H1 (cell line): ENCODE data around the gene SHC3. TPM values are rescaled to one million over a fixed set of nuclear protein-coding genes. Genes with fewer than 3 reads are reported as not detected.

Experiments used
- CTCF ChIA-PET: fragments of 300-600 bp; sonication (Branson Sonifier 250); formaldehyde crosslinking; loops from one replicate; lab custom pipeline; 2021; ENCODE audit not compliant: partially characterized antibody; lab: Charles Lee
- POLR2A ChIA-PET: fragments of 300-600 bp; sonication (Branson Sonifier 250); formaldehyde crosslinking; loops from one replicate; lab custom pipeline; 2021; ENCODE audit warnings: inconsistent platforms; ENCODE audit not compliant: partially characterized antibody; lab: Charles Lee
- DNase-seq, 2 experiments: peaks; one replicate each; pipeline versions ENCODE4 v3.0.0 to v3.0.0-alpha.2; 2010 to 2022; ENCODE audit warnings: low spot score in 2 of 2, low read depth in 1 of 2, mixed read lengths in 1 of 2
- FAIRE-seq: peaks from 2 replicates; lab custom pipeline; 2011; peaks lifted over from hg19 to GRCh38; lab: Jason Lieb, UNC
- H2AFZ ChIP-seq: 2 replicates; pipeline ENCODE4 v1.8.1; 2012; ENCODE audit warnings: low read length, inconsistent platforms
- H2AK5ac ChIP-seq: 2 replicates; pipeline ENCODE4 v1.6.1; 2013; ENCODE audit warnings: low read depth, low read length
- H2BK120ac ChIP-seq: replicated peaks from 2 replicates; pipeline ENCODE3; 2013; ENCODE audit warnings: low read depth, low read length, inconsistent platforms
- H2BK12ac ChIP-seq: 2 replicates; pipeline ENCODE4 v1.6.1; 2013; ENCODE audit warnings: low read depth, low read length
- H2BK15ac ChIP-seq: 2 replicates; pipeline ENCODE4 v1.6.1; 2013; ENCODE audit warnings: low read length
- H2BK20ac ChIP-seq: 2 replicates; pipeline ENCODE4 v1.6.1; 2013; ENCODE audit warnings: low read length
- H2BK5ac ChIP-seq: 2 replicates; pipeline ENCODE4 v1.6.1; 2013; ENCODE audit warnings: low read depth, low read length
- H3K14ac ChIP-seq: 2 replicates; pipeline ENCODE4 v1.6.1; 2013; ENCODE audit warnings: inconsistent platforms; ENCODE audit not compliant: insufficient read length
- H3K18ac ChIP-seq: 2 replicates; pipeline ENCODE4 v1.6.1; 2013; ENCODE audit warnings: low read length; ENCODE audit errors: extremely low read depth
- H3K23ac ChIP-seq: 2 replicates; pipeline ENCODE4 v1.6.1; 2013; ENCODE audit warnings: inconsistent platforms; ENCODE audit not compliant: insufficient read length
- H3K23me2 ChIP-seq: 2 replicates; pipeline ENCODE4 v1.6.1; 2013; ENCODE audit warnings: low read depth, low read length
- H3K27ac ChIP-seq: 2 replicates; pipeline ENCODE4 v1.6.1; 2011; ENCODE audit warnings: low read depth, low read length, inconsistent platforms
- H3K27me3 ChIP-seq, 4 experiments: replicated peaks in 1 of 4; 1 replicate in 1 of 4; 2 replicates in 3 of 4; pipeline versions ENCODE4 v1.6.1 to v1.8.1; 2011 to 2013; ENCODE audit warnings: low read length in 3 of 4, mild to moderate bottlenecking in 3 of 4, inconsistent platforms in 2 of 4, mixed read lengths in 2 of 4, moderate library complexity in 1 of 4; ENCODE audit not compliant: control insufficient read depth in 3 of 4, insufficient read depth in 3 of 4; ENCODE audit errors: extremely low read depth in 1 of 4
- H3K36me3 ChIP-seq, 4 experiments: 2 replicates each; pipeline versions ENCODE4 v1.6.1 to v1.8.1; 2011 to 2013; ENCODE audit warnings: mild to moderate bottlenecking in 4 of 4, low read length in 3 of 4, moderate library complexity in 2 of 4, control low read depth in 1 of 4, inconsistent platforms in 1 of 4; ENCODE audit not compliant: insufficient read depth in 4 of 4, control insufficient read depth in 2 of 4
- H3K4ac ChIP-seq: replicated peaks from 2 replicates; pipeline ENCODE3; 2013; ENCODE audit warnings: low read length, low read depth, mixed read lengths, inconsistent platforms; ENCODE audit not compliant: insufficient read length
- H3K4me1 ChIP-seq, 4 experiments: replicated peaks in 1 of 4; 1 replicate in 1 of 4; 2 replicates in 3 of 4; pipeline versions ENCODE4 v1.6.1 to v1.8.1; 2011 to 2013; ENCODE audit warnings: low read length in 3 of 4, inconsistent platforms in 2 of 4, mixed read lengths in 1 of 4; ENCODE audit not compliant: insufficient read depth in 4 of 4, control insufficient read depth in 3 of 4
- H3K4me2 ChIP-seq, 2 experiments: 2 replicates each; pipeline versions ENCODE4 v1.6.1 to v1.8.1; 2011 to 2013; ENCODE audit warnings: low read depth in 2 of 2, low read length in 2 of 2, control low read depth in 1 of 2, inconsistent platforms in 1 of 2, mild to moderate bottlenecking in 1 of 2; ENCODE audit not compliant: insufficient read depth in 1 of 2
- H3K4me3 ChIP-seq, 4 experiments: fragments of 200-600, 300-600 bp in 1 of 4; sonication (generic), shearing (Covaris generic), sonication (Bioruptor Twin) in 1 of 4; 2 replicates each; pipeline versions ENCODE4 v1.5.1 to v1.8.1; 2011 to 2016; ENCODE audit warnings: low read length in 4 of 4, low read depth in 3 of 4, control low read depth in 2 of 4, inconsistent platforms in 2 of 4, mild to moderate bottlenecking in 2 of 4, mixed read lengths in 1 of 4, moderate library complexity in 1 of 4; ENCODE audit not compliant: insufficient read depth in 2 of 4; ENCODE audit errors: extremely low read depth in 1 of 4
- H3K56ac ChIP-seq: replicated peaks from 2 replicates; pipeline ENCODE3; 2013; ENCODE audit warnings: low read depth, mild to moderate bottlenecking, mixed read lengths, low read length, inconsistent platforms; ENCODE audit not compliant: insufficient read length
- H3K79me1 ChIP-seq: 2 replicates; pipeline ENCODE4 v1.6.1; 2013; ENCODE audit warnings: low read depth, low read length, control low read depth
- H3K79me2 ChIP-seq, 2 experiments: 2 replicates each; pipeline versions ENCODE4 v1.6.1 to v1.8.1; 2012 to 2013; ENCODE audit warnings: low read length in 2 of 2, mild to moderate bottlenecking in 2 of 2, inconsistent platforms in 1 of 2; ENCODE audit not compliant: insufficient read depth in 2 of 2, control insufficient read depth in 1 of 2
- H3K9ac ChIP-seq, 4 experiments: replicated peaks in 1 of 4; 1 replicate in 1 of 4; 2 replicates in 3 of 4; pipeline versions ENCODE4 v1.6.1 to v1.8.1; 2011 to 2013; ENCODE audit warnings: low read depth in 3 of 4, low read length in 3 of 4, control low read depth in 2 of 4, mild to moderate bottlenecking in 2 of 4, moderate library complexity in 2 of 4, inconsistent platforms in 1 of 4; ENCODE audit errors: extremely low read depth in 1 of 4
- H3K9me3 ChIP-seq, 2 experiments: 2 replicates each; pipeline versions ENCODE4 v1.6.1 to v1.8.1; 2012 to 2013; ENCODE audit warnings: mild to moderate bottlenecking in 2 of 2, moderate library complexity in 2 of 2, control low read depth in 1 of 2, inconsistent platforms in 1 of 2, low read depth in 1 of 2, low read length in 1 of 2, mixed read lengths in 1 of 2; ENCODE audit not compliant: insufficient read depth in 2 of 2
- H4K20me1 ChIP-seq, 2 experiments: replicated peaks in 1 of 2; 2 replicates each; pipeline versions ENCODE3 to v1.8.1; 2011 to 2013; ENCODE audit warnings: inconsistent platforms in 2 of 2, low read length in 2 of 2, mild to moderate bottlenecking in 1 of 2; ENCODE audit not compliant: insufficient read depth in 2 of 2, control insufficient read depth in 1 of 2
- H4K5ac ChIP-seq: 2 replicates; pipeline ENCODE4 v1.6.1; 2013; ENCODE audit warnings: low read length, low read depth, mixed read lengths, inconsistent platforms; ENCODE audit not compliant: insufficient read length
- H4K8ac ChIP-seq: 2 replicates; pipeline ENCODE4 v1.8.0; 2013; ENCODE audit warnings: mild to moderate bottlenecking, moderate library complexity, low read length, inconsistent platforms; ENCODE audit not compliant: insufficient read depth; ENCODE audit errors: extremely low read depth
- H4K91ac ChIP-seq: replicated peaks from 2 replicates; pipeline ENCODE3; 2013; ENCODE audit warnings: low read length, mixed read lengths, inconsistent platforms; ENCODE audit not compliant: insufficient read length
- TAF7 ChIP-seq: optimal IDR thresholded peaks from 2 replicates; pipeline ENCODE3; 2011; ENCODE audit warnings: low read depth, mild to moderate bottlenecking, inconsistent platforms, low read length, moderate library complexity, borderline replicate concordance
- WGBS, 2 experiments: shearing (Covaris generic) in 1 of 2; methylation state at CpG; one replicate each; pipeline versions ENCODE4 v1.1.6 to v1.1.7; 2013 to 2015; ENCODE audit warnings: low lambda C conversion rate in 2 of 2, mixed read lengths in 2 of 2, inconsistent platforms in 1 of 2, low coverage in 1 of 2, missing lambda C conversion rate in 1 of 2; ENCODE audit not compliant: insufficient replicate concordance in 2 of 2, insufficient coverage in 1 of 2, insufficient read length in 1 of 2; ENCODE audit errors: extremely low coverage in 1 of 2, missing lambda C conversion rate in 1 of 2; 5-methylcytosine and 5-hydroxymethylcytosine counted together
- polyA plus RNA-seq, 7 experiments: library from polyadenylated mRNA; depleted of rRNA in 3 of 7; stranded (reverse) in 5 of 7; unstranded in 2 of 7; fragments of >200 nt in 5 of 7; fragments of 200-250 nt in 2 of 7; gene quantifications; 1 replicate in 5 of 7; 2 replicates in 1 of 7; 4 replicates in 1 of 7; pipeline versions ENCODE4 v1.2.1 to v1.2.3, GENCODE V29; 2011 to 2013; ENCODE audit warnings: missing spikeins in 2 of 7, mixed read lengths in 2 of 7
- total RNA-seq: library from RNA; stranded (reverse); fragmentation: NEBNext Ultra II Directional; extraction: Animal tissue kit (Norgen Biotek cat#: 25700); gene quantifications from 2 replicates; pipeline ENCODE4 v1.2.1, GENCODE V29; 2021

SHC3 gene
- total and polyA plus RNA-seq, 2 of the 8 experiments (the other 6 are each of a cell fraction or from before 2014, with no cell fraction given), result 1.4 to 7.1 TPM

GRCh38 chr9:88968799-88969198 lies 209.8 kb downstream of the SHC3 start:
- H3K18ac ChIP-seq, result no peak overlapping the region
- H3K27ac ChIP-seq, result no peak overlapping the region
- H3K4me2 ChIP-seq, result no peak overlapping the region
- no peak overlapping the region for H3K4me3 ChIP-seq
- H2BK15ac ChIP-seq, result peak overlapping the region; percentile 31; the same call in 1 of the 2 replicates
- peaks cover 0 to 7% (median 4%) of the 10 kb centered on the region in 4 experiments; a peak in 3 of 7 replicates for H3K4me1 ChIP-seq
- FAIRE-seq, result no peak
- WGBS, 2 experiments, result 90% methylated on average over 4 of the region's 4 CpGs; no CpG with 5 or more reads in 1 of the 2 experiments
- peaks cover 0 to 5% of the 10 kb centered on the region in 2 experiments for H4K20me1 ChIP-seq
- no peak overlapping the region for H4K91ac ChIP-seq
- no peaks in the 10 kb centered on the region; a peak in 1 of 4 replicates for H3K9me3 ChIP-seq
- CTCF ChIA-PET, result no interaction called here
- H2BK12ac ChIP-seq, result 0 out of 2 replicates have a peak overlapping the region, but pooled peaks have one; percentile 17
- H3K27me3 ChIP-seq, result peaks cover 0 to 3% (median 0%) of the 10 kb centered on the region in 4 experiments; a peak in 1 of 7 replicates
- no peak overlapping the region for H3K4ac ChIP-seq
- DNase-seq, result no peak
- no peak overlapping the region for H2BK20ac ChIP-seq
- H3K36me3 ChIP-seq, result no peaks in the 10 kb centered on the region
- no peak for TF ChIP-seq TAF7
- H3K23ac ChIP-seq, result no peak overlapping the region
- H3K79me1 ChIP-seq, result no peaks in the 10 kb centered on the region
- H3K14ac ChIP-seq, result no peak overlapping the region
- no peak overlapping the region for H2AFZ ChIP-seq
- H3K23me2 ChIP-seq, result peaks cover 5% of the 10 kb centered on the region
- H4K5ac ChIP-seq, result no peak overlapping the region
- H3K9ac ChIP-seq, result no peak overlapping the region
- H2BK120ac ChIP-seq, result no peak overlapping the region
- H2AK5ac ChIP-seq, result no peak overlapping the region
- H3K79me2 ChIP-seq, result peaks cover 0 to 3% of the 10 kb centered on the region in 2 experiments; a peak in 2 of 4 replicates
- H2BK5ac ChIP-seq, result no peak overlapping the region
- POLR2A ChIA-PET, result no interaction called here
- no peak overlapping the region for H3K56ac ChIP-seq
- no peak overlapping the region for H4K8ac ChIP-seq
